Loucy (cell line): Measurements from ENCODE around the gene HEXD.

Experiments
- EZH2phosphoT487 ChIP-seq: fragments of 200-600 bp; IDR thresholded peaks from 2 replicates; pipeline ENCODE4 v1.6.1; 2018; ENCODE audit warnings: antibody characterized with exemption, mild to moderate bottlenecking, moderate library complexity, borderline replicate concordance
- TF ChIP-seq, protein P1 (sequence below): fragments of 200-600 bp; sonication (generic); conservative IDR thresholded peaks from 2 replicates; pipeline ENCODE4 v1.5.1; 2014; ENCODE audit warnings: mild to moderate bottlenecking, antibody characterized with exemption, low read length

DNA sequence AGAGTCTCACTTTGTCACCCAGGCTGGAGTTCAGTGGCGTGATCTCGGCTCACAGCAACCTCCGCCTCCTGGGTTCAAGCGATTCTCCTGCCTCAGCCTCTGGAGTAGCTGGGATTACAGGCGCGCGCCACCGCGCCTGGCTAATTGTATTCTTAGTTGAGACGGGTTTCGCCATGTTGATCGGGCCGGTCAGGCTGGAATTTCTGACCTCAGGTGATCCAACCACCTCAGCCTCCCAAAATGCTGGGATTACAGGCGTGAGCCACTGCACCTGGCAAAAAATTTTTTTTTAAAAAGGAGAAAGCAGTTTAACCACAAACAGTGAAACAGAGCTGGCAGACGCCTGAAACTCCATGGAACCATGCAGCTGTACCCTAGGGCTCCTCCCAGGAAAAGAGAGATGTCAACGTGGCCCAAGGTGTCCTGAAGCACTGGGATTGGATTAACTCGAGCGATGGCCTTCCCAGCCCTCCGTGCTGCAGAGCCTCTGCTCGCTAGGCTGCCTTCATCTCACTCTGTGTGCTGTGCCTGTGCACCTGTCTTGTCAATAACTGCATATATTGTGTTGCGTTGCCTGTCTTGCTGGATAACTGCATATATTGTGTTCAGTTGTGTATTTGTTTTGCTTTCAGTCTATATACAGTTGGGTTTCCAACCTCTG lies 71.8 kb downstream of the HEXD start:
- TF ChIP-seq, protein P1, sequence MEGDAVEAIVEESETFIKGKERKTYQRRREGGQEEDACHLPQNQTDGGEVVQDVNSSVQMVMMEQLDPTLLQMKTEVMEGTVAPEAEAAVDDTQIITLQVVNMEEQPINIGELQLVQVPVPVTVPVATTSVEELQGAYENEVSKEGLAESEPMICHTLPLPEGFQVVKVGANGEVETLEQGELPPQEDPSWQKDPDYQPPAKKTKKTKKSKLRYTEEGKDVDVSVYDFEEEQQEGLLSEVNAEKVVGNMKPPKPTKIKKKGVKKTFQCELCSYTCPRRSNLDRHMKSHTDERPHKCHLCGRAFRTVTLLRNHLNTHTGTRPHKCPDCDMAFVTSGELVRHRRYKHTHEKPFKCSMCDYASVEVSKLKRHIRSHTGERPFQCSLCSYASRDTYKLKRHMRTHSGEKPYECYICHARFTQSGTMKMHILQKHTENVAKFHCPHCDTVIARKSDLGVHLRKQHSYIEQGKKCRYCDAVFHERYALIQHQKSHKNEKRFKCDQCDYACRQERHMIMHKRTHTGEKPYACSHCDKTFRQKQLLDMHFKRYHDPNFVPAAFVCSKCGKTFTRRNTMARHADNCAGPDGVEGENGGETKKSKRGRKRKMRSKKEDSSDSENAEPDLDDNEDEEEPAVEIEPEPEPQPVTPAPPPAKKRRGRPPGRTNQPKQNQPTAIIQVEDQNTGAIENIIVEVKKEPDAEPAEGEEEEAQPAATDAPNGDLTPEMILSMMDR, result no peak
- no peak for TF ChIP-seq EZH2phosphoT487
